Mesothelial cell of epicardium (in vitro differentiated cells): ENCODE measurements around the gene HOXA13. TPM values are rescaled to one million over a fixed set of nuclear protein-coding genes. Genes with fewer than 3 reads are reported as not detected.
A peak's percentile ranks its signal among the peaks of the same experiment; 100 is the strongest.

ENCODE experiments used
- DNase-seq, 2 experiments: peaks; one replicate each; pipeline ENCODE4 v3.0.0; 2021; ENCODE audit warnings: low spot score in 2 of 2; ENCODE audit not compliant: unreplicated experiment in 2 of 2
- H3K27ac Mint-ChIP-seq: 2 replicates; pipeline ENCODE4 v1.8.0; 2021; ENCODE audit warnings: mixed read lengths
- H3K27me3 Mint-ChIP-seq: 2 replicates; pipeline ENCODE4 v1.8.0; 2021; ENCODE audit warnings: low read depth, mixed read lengths
- H3K36me3 Mint-ChIP-seq: 2 replicates; pipeline ENCODE4 v1.8.0; 2021; ENCODE audit warnings: mixed read lengths
- H3K4me1 Mint-ChIP-seq: 2 replicates; pipeline ENCODE4 v1.8.0; 2021; ENCODE audit warnings: mixed read lengths
- H3K4me3 Mint-ChIP-seq: 2 replicates; pipeline ENCODE4 v1.8.0; 2021; ENCODE audit warnings: mild to moderate bottlenecking, moderate library complexity, mixed read lengths
- H3K9me3 Mint-ChIP-seq: 2 replicates; pipeline ENCODE4 v1.8.0; 2021; ENCODE audit warnings: mixed read lengths
- CTCF ChIP-seq: fragments of 200-600 bp; sonication (generic); IDR thresholded peaks from one replicate; pipeline ENCODE4 v1.5.0; 2021; ENCODE audit warnings: antibody characterized with exemption; ENCODE audit not compliant: unreplicated experiment
- total RNA-seq: library from RNA; stranded (reverse); gene quantifications from 3 replicates; pipeline ENCODE4 v1.2.1, GENCODE V29; 2021

Gene HOXA13
- total RNA-seq, 1 donor from 2014 or later, result 7.7 TPM

GRCh38 chr7:27182861-27183681 is 16.8 kb downstream of the HOXA13 start:
- H3K27me3 Mint-ChIP-seq, result peaks cover 99% of the 10 kb centered on the region
- H3K4me1 Mint-ChIP-seq, result peaks cover 41% of the 10 kb centered on the region
- H3K4me3 Mint-ChIP-seq, result peak overlapping the region; percentile 70
- peak overlapping the region; percentile 81 for H3K27ac Mint-ChIP-seq
- no peaks in the 10 kb centered on the region for H3K36me3 Mint-ChIP-seq
- no peak for TF ChIP-seq CTCF
- DNase-seq, result peak in 1 of 2 experiments; percentile 44
- no peaks in the 10 kb centered on the region for H3K9me3 Mint-ChIP-seq

- Mint-ChIP-seq H3K27ac (peak overlapping the region; percentile 47), H3K36me3 (no peaks in the 10 kb centered on the region), H3K4me3 (peak overlapping the region; percentile 70), H3K4me1 (peaks cover 36% of the 10 kb centered on the region), H3K27me3 (peaks cover 99% of the 10 kb centered on the region), H3K9me3 (no peaks in the 10 kb centered on the region)
- DNase-seq, result no peak
- TF ChIP-seq CTCF, result no peak
Measured at GRCh38 chr7:27182285-27182841, 17.5 kb downstream of the HOXA13 start.

- no peaks in the 10 kb centered on the region for H3K36me3 Mint-ChIP-seq
- DNase-seq, result peak in 1 of 2 experiments; percentile 38
- no peak for TF ChIP-seq CTCF
- no peak overlapping the region for H3K4me3 Mint-ChIP-seq
- peaks cover 36% of the 10 kb centered on the region for H3K4me1 Mint-ChIP-seq
- H3K27ac Mint-ChIP-seq, result no peak overlapping the region
- H3K9me3 Mint-ChIP-seq, result no peaks in the 10 kb centered on the region
- peaks cover 99% of the 10 kb centered on the region for H3K27me3 Mint-ChIP-seq
Measured at GRCh38 chr7:27181795-27182275, 18.1 kb downstream of the HOXA13 start.

- Mint-ChIP-seq H3K4me3 (peak overlapping the region; percentile 38), H3K9me3 (no peaks in the 10 kb centered on the region), H3K4me1 (peaks cover 29% of the 10 kb centered on the region), H3K36me3 (no peaks in the 10 kb centered on the region), H3K27me3 (peaks cover 99% of the 10 kb centered on the region), H3K27ac (peak overlapping the region; percentile 92)
- DNase-seq, result no peak
- TF ChIP-seq CTCF, result no peak
Measured at GRCh38 chr7:27180431-27181420, 19.2 kb downstream of the HOXA13 start.
